Kidney tubule cell (primary cell): Measurements from ENCODE around the gene CFAP61.
A peak's percentile ranks its signal among the peaks of the same experiment; 100 is the strongest.

ENCODE experiments used
- DNase-seq: peaks from one replicate; pipeline ENCODE4 v3.0.0-alpha.2; 2018; ENCODE audit warnings: low spot score

Gene CFAP61

GRCh38 chr20:20364593-20365479 is 312.5 kb downstream of the CFAP61 start:
- DNase-seq = no peak

GRCh38 chr20:20365480-20366161 is 313.3 kb downstream of the CFAP61 start:
- DNase-seq = no peak

GRCh38 chr20:20366551-20366875 is 314.2 kb downstream of the CFAP61 start:
- no peak for DNase-seq

GRCh38 chr20:20366876-20367574 is 314.7 kb downstream of the CFAP61 start:
- no peak for DNase-seq

- no peak for DNase-seq
These were observed 315.5 kb downstream of the CFAP61 start, which contains the start of gene INSM1 for GRCh38 chr20:20367575-20368417. TSS of gene INSM1 (plus strand) at chr20:20368104. CDS start at chr20:20368268, 164 bp downstream.

GRCh38 chr20:20368418-20369249 is 316.3 kb downstream of the CFAP61 start:
- DNase-seq = no peak

- peak; percentile 59 for DNase-seq
These were observed 317.1 kb downstream of the CFAP61 start for GRCh38 chr20:20369250-20370093.

GRCh38 chr20:20370094-20370575 is 317.8 kb downstream of the CFAP61 start:
- DNase-seq = no peak

- no peak for DNase-seq
These were observed 318.8 kb downstream of the CFAP61 start for GRCh38 chr20:20371083-20371482.

- no peak for DNase-seq
These were observed 319.3 kb downstream of the CFAP61 start for GRCh38 chr20:20371681-20372080.

GRCh38 chr20:20373091-20373571 is 320.8 kb downstream of the CFAP61 start:
- no peak for DNase-seq

GRCh38 chr20:20375862-20376261 is 323.5 kb downstream of the CFAP61 start:
- no peak for DNase-seq

GRCh38 chr20:20386192-20386591 is 333.9 kb downstream of the CFAP61 start:
- DNase-seq = no peak

GRCh38 chr20:20390393-20390792 is 338.1 kb downstream of the CFAP61 start:
- DNase-seq = no peak

- DNase-seq = no peak
These were observed 338.8 kb downstream of the CFAP61 start for GRCh38 chr20:20391115-20391514.

- DNase-seq = no peak
These were observed 339.4 kb downstream of the CFAP61 start for GRCh38 chr20:20391766-20392165.

GRCh38 chr20:20393207-20394120 is 341.1 kb downstream of the CFAP61 start:
- no peak for DNase-seq

- no peak for DNase-seq
These were observed 342.8 kb downstream of the CFAP61 start for GRCh38 chr20:20395087-20395486.
